ENCODE data around the gene GPR84.

GPR84 gene

GRCh38 chr12:54390176-54390667, 25.9 kb upstream of the GPR84 start:
- no peak overlapping the region for H4K8ac ChIP-seq (ENCODE audit: low read depth, low read length)
- H3K56ac ChIP-seq (ENCODE audit: low read length) = peak overlapping the region; percentile 93
- no peak overlapping the region for H4K5ac ChIP-seq (ENCODE audit: low read length)
- H3K27me3 ChIP-seq (ENCODE audit: insufficient read depth, low read length, poor library complexity) = no peaks in the 10 kb centered on the region
- no CpG with 5 or more reads among the region's 7 CpGs for WGBS (ENCODE audit: extremely low coverage, insufficient coverage, low lambda C conversion rate)
- no peak overlapping the region for H2BK120ac ChIP-seq (ENCODE audit: low read depth, low read length)
- DNase-seq = peak; percentile 73
- no peaks in the 10 kb centered on the region for H3K79me2 ChIP-seq (ENCODE audit: control insufficient read depth, insufficient read depth, low read length)
- H2BK5ac ChIP-seq (ENCODE audit: low read length) = peak overlapping the region; percentile 32
- H3K4me3 ChIP-seq (ENCODE audit: low read length) = no peak overlapping the region
- peak overlapping the region; percentile 77 for H3K18ac ChIP-seq (ENCODE audit: low read length)
- peaks cover 49% of the 10 kb centered on the region for H3K4me1 ChIP-seq (ENCODE audit: control insufficient read depth, low read depth, low read length)
- H3K23ac ChIP-seq (ENCODE audit: low read length) = no peak overlapping the region
- peak overlapping the region; percentile 88 for H3K9ac ChIP-seq (ENCODE audit: low read length)
- peak overlapping the region; percentile 32 for H2AK5ac ChIP-seq (ENCODE audit: low read length)
- H3K36me3 ChIP-seq (ENCODE audit: control insufficient read depth, insufficient read depth, low read length) = peaks cover 1% of the 10 kb centered on the region
- H3K27ac ChIP-seq (ENCODE audit: low read depth, low read length) = peak overlapping the region; percentile 10
- H3K4me2 ChIP-seq (ENCODE audit: low read length) = peak overlapping the region; percentile 45
- no peaks in the 10 kb centered on the region for H3K79me1 ChIP-seq (ENCODE audit: low read length)
- H2BK15ac ChIP-seq (replicated peaks; ENCODE audit: low read depth) = no peak overlapping the region
- no peak overlapping the region for H3K4ac ChIP-seq (ENCODE audit: low read depth, low read length)

GRCh38 chr12:54389607-54390175, 25.4 kb upstream of the GPR84 start:
- Histone ChIP-seq H3K18ac (ENCODE audit: low read length) (no peak overlapping the region), H3K4ac (ENCODE audit: low read depth, low read length) (no peak overlapping the region), H4K5ac (ENCODE audit: low read length) (no peak overlapping the region), H2AK5ac (ENCODE audit: low read length) (peak overlapping the region; percentile 44), H3K56ac (ENCODE audit: low read length) (peak overlapping the region; percentile 93), H3K9ac (ENCODE audit: low read length) (peak overlapping the region; percentile 51), H3K79me1 (ENCODE audit: low read length) (no peaks in the 10 kb centered on the region), H3K79me2 (ENCODE audit: control insufficient read depth, insufficient read depth, low read length) (no peaks in the 10 kb centered on the region), H2BK120ac (ENCODE audit: low read depth, low read length) (no peak overlapping the region), H3K23ac (ENCODE audit: low read length) (no peak overlapping the region), H3K4me2 (ENCODE audit: low read length) (peak overlapping the region; percentile 45), H3K4me1 (ENCODE audit: control insufficient read depth, low read depth, low read length) (peaks cover 53% of the 10 kb centered on the region), H4K8ac (ENCODE audit: low read depth, low read length) (no peak overlapping the region), H3K27ac (ENCODE audit: low read depth, low read length) (peak overlapping the region; percentile 10), H3K36me3 (ENCODE audit: control insufficient read depth, insufficient read depth, low read length) (no peaks in the 10 kb centered on the region), H3K4me3 (ENCODE audit: low read length) (no peak overlapping the region), H2BK5ac (ENCODE audit: low read length) (no peak overlapping the region), H2BK15ac (replicated peaks; ENCODE audit: low read depth) (no peak overlapping the region), H3K27me3 (ENCODE audit: insufficient read depth, low read length, poor library complexity) (no peaks in the 10 kb centered on the region)
- no CpG with 5 or more reads among the region's 5 CpGs for WGBS (ENCODE audit: extremely low coverage, insufficient coverage, low lambda C conversion rate)
- no peak for DNase-seq

GRCh38 chr12:54389134-54389508, 24.8 kb upstream of the GPR84 start:
- Histone ChIP-seq H3K79me1 (ENCODE audit: low read length) (no peaks in the 10 kb centered on the region), H4K8ac (ENCODE audit: low read depth, low read length) (no peak overlapping the region)

GRCh38 chr12:54388237-54389133, 24.2 kb upstream of the GPR84 start:
- Histone ChIP-seq H3K9ac (ENCODE audit: low read length) (peak overlapping the region; percentile 54), H3K4me1 (ENCODE audit: control insufficient read depth, low read depth, low read length) (peaks cover 57% of the 10 kb centered on the region), H3K4me3 (ENCODE audit: low read length) (no peak overlapping the region), H3K4ac (ENCODE audit: low read depth, low read length) (no peak overlapping the region), H3K56ac (ENCODE audit: low read length) (peak overlapping the region; percentile 67), H2BK15ac (replicated peaks; ENCODE audit: low read depth) (no peak overlapping the region), H2BK120ac (ENCODE audit: low read depth, low read length) (no peak overlapping the region), H4K5ac (ENCODE audit: low read length) (no peak overlapping the region), H2AK5ac (ENCODE audit: low read length) (peak overlapping the region; percentile 90), H3K4me2 (ENCODE audit: low read length) (no peak overlapping the region), H3K36me3 (ENCODE audit: control insufficient read depth, insufficient read depth, low read length) (no peaks in the 10 kb centered on the region), H3K27me3 (ENCODE audit: insufficient read depth, low read length, poor library complexity) (no peaks in the 10 kb centered on the region), H3K79me2 (ENCODE audit: control insufficient read depth, insufficient read depth, low read length) (no peaks in the 10 kb centered on the region), H2BK5ac (ENCODE audit: low read length) (peak overlapping the region; percentile 83), H3K18ac (ENCODE audit: low read length) (no peak overlapping the region), H3K23ac (ENCODE audit: low read length) (no peak overlapping the region), H3K79me1 (ENCODE audit: low read length) (no peaks in the 10 kb centered on the region), H3K27ac (ENCODE audit: low read depth, low read length) (peak overlapping the region; percentile 58), H4K8ac (ENCODE audit: low read depth, low read length) (no peak overlapping the region)
- WGBS (ENCODE audit: extremely low coverage, insufficient coverage, low lambda C conversion rate) = no CpG with 5 or more reads among the region's 4 CpGs
- DNase-seq = peak; percentile 83

More at GRCh38 chr12:54389134-54389508, 24.8 kb upstream of the GPR84 start:
- H3K23ac ChIP-seq (ENCODE audit: low read length) = no peak overlapping the region
- no peak overlapping the region for H3K4me3 ChIP-seq (ENCODE audit: low read length)
- WGBS (ENCODE audit: extremely low coverage, insufficient coverage, low lambda C conversion rate) = no CpG with 5 or more reads among the region's 3 CpGs
- no peak overlapping the region for H3K56ac ChIP-seq (ENCODE audit: low read length)
- no peak overlapping the region for H3K4me2 ChIP-seq (ENCODE audit: low read length)
- peaks cover 57% of the 10 kb centered on the region for H3K4me1 ChIP-seq (ENCODE audit: control insufficient read depth, low read depth, low read length)
- DNase-seq = no peak
- H2AK5ac ChIP-seq (ENCODE audit: low read length) = no peak overlapping the region
- no peak overlapping the region for H2BK5ac ChIP-seq (ENCODE audit: low read length)
- no peaks in the 10 kb centered on the region for H3K79me2 ChIP-seq (ENCODE audit: control insufficient read depth, insufficient read depth, low read length)
- H3K4ac ChIP-seq (ENCODE audit: low read depth, low read length) = no peak overlapping the region
- H3K9ac ChIP-seq (ENCODE audit: low read length) = no peak overlapping the region
- no peak overlapping the region for H3K18ac ChIP-seq (ENCODE audit: low read length)
- no peak overlapping the region for H4K5ac ChIP-seq (ENCODE audit: low read length)
- peak overlapping the region; percentile 20 for H3K27ac ChIP-seq (ENCODE audit: low read depth, low read length)
- H3K27me3 ChIP-seq (ENCODE audit: insufficient read depth, low read length, poor library complexity) = no peaks in the 10 kb centered on the region
- no peak overlapping the region for H2BK120ac ChIP-seq (ENCODE audit: low read depth, low read length)
- no peaks in the 10 kb centered on the region for H3K36me3 ChIP-seq (ENCODE audit: control insufficient read depth, insufficient read depth, low read length)
- no peak overlapping the region for H2BK15ac ChIP-seq (replicated peaks; ENCODE audit: low read depth)

GRCh38 chr12:54387114-54387467, 22.8 kb upstream of the GPR84 start:
- Histone ChIP-seq H3K23ac (ENCODE audit: low read length) (no peak overlapping the region), H3K4ac (ENCODE audit: low read depth, low read length) (no peak overlapping the region), H3K4me1 (ENCODE audit: control insufficient read depth, low read depth, low read length) (peaks cover 57% of the 10 kb centered on the region), H2BK15ac (replicated peaks; ENCODE audit: low read depth) (no peak overlapping the region), H3K79me1 (ENCODE audit: low read length) (no peaks in the 10 kb centered on the region), H3K79me2 (ENCODE audit: control insufficient read depth, insufficient read depth, low read length) (no peaks in the 10 kb centered on the region), H3K4me2 (ENCODE audit: low read length) (no peak overlapping the region), H2AK5ac (ENCODE audit: low read length) (no peak overlapping the region), H3K36me3 (ENCODE audit: control insufficient read depth, insufficient read depth, low read length) (no peaks in the 10 kb centered on the region), H3K4me3 (ENCODE audit: low read length) (no peak overlapping the region), H3K27me3 (ENCODE audit: insufficient read depth, low read length, poor library complexity) (no peaks in the 10 kb centered on the region), H2BK120ac (ENCODE audit: low read depth, low read length) (no peak overlapping the region), H4K8ac (ENCODE audit: low read depth, low read length) (no peak overlapping the region), H3K56ac (ENCODE audit: low read length) (peak overlapping the region; percentile 81), H4K5ac (ENCODE audit: low read length) (no peak overlapping the region), H2BK5ac (ENCODE audit: low read length) (peak overlapping the region; percentile 63), H3K9ac (ENCODE audit: low read length) (peak overlapping the region; percentile 49), H3K27ac (ENCODE audit: low read depth, low read length) (peak overlapping the region; percentile 58), H3K18ac (ENCODE audit: low read length) (no peak overlapping the region)
- no peak for DNase-seq
- WGBS (ENCODE audit: extremely low coverage, insufficient coverage, low lambda C conversion rate) = no CpG with 5 or more reads among the region's 3 CpGs

Data from mesendoderm (in vitro differentiated cells).